SIG-M5 (cell line): ENCODE measurements around the gene FADS3.
"Not testable (repeated sequence)": the region's sequence is repeated elsewhere in the genome, so short reads cannot be mapped to it uniquely, and the experiment has no call there.

Experiments
- DNase-seq: peaks from one replicate; lab custom pipeline; 2025; lab: John Stamatoyannopoulos, UW

Gene FADS3

GRCh38 chr11:61898247-61898582, 6.9 kb upstream of the FADS3 start:
- DNase-seq = no peak

- DNase-seq = no peak
Measured at GRCh38 chr11:61897387-61898246, 6.3 kb upstream of the FADS3 start.

GRCh38 chr11:61896665-61897386, 5.5 kb upstream of the FADS3 start:
- DNase-seq = no peak

- DNase-seq = no peak
Measured at GRCh38 chr11:61895718-61896059, 4.3 kb upstream of the FADS3 start.

GRCh38 chr11:61895046-61895717, 3.8 kb upstream of the FADS3 start:
- no peak for DNase-seq

- no peak for DNase-seq
Measured at GRCh38 chr11:61893981-61894380, 2.6 kb upstream of the FADS3 start.

- no peak for DNase-seq
Measured at GRCh38 chr11:61892085-61892370, 683 bp upstream of the FADS3 start.

DNA sequence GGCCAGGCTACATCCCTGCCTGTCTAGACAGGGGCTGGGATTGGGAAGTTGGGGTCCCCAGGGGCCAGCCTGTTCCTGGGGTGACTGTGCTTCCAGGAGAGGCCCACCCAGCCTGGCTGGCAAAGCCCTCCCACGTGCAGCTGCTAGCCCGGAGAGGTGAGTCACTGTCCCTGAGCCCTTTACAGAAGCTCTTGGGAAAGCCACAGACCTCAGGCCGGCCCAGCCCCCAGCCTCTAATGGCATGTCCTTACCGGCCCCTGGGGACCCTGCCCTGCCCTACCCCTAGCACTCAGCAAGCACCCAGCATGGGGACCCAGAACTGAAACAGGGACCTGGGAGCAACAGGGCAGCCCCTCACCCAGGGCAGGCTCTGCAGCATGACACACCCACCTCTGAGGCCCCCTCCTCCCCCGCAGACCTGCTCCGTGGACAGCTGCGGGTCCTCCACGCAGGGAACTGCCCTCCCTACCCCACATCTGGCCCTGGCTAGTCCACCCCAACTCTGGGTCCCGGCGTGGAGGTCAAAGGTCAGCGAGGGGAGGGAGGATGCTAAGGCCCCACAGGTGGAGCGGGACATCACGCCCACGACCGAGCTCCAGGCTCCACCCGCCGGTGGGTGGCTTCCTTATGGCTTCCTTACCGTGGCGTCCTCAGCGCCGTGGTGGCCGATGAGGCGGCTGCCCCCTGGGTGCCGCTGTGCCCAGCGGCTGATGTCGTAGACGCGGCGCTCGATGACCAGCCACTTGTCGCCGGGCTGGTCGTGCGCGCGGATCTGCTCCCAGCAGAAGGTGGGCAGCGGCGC, 615 bp downstream of the FADS3 start:
- DNase-seq = no peak

GRCh38 chr11:61889831-61890230, 1.5 kb downstream of the FADS3 start:
- no peak for DNase-seq

- DNase-seq = no peak
Measured at GRCh38 chr11:61888590-61888989, 2.8 kb downstream of the FADS3 start.

DNA sequence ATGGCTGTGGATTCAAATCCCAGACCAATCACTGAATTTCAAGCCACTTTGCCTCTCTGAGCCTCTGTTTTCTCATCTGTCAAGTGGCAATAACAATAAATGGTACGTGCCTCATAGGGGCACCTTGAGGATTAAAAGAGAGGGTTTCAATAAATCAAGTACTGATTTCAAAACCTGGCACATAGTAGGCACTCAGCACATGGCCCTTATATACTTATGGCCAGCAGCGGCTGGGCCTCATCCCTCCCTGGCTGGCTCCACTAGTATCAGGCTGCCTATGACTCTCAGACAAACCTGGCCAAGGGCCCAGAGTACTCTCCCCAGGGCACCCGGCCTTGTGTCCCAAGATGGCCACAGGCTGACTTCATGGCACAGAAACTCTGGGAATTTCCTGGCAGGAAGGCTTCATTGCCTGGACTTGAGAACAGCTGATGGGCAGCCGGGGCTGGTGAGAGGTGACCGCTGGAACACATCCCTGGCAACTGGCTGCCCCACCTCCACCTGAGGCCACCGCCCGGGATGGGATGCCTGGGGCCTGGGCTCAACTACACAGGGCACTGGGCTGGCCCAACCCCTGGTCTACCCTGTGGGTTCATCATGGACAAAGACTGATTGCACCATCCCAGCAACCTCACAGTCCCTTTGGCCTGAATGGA, 3.4 kb downstream of the FADS3 start:
- no peak for DNase-seq

DNA sequence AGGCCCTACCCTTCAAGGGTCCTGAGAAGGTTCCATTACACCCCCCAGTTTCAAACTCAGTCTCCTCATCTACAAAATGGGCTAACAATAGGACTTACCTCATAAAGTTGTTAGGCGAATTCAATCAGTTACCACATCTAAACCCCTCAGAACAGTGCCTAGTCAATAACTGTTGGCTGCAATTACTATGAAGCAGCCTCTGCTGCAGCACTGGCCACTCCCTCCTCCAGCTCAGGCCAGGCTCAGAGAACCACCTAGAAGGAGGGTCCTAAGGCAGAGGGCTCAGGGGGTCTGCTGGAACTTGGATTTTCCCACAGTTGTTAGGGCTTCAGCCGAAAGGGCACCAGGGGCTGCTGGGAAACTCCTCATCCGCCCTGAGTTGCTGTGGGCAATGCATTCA, 4.7 kb downstream of the FADS3 start:
- DNase-seq = no peak

DNA sequence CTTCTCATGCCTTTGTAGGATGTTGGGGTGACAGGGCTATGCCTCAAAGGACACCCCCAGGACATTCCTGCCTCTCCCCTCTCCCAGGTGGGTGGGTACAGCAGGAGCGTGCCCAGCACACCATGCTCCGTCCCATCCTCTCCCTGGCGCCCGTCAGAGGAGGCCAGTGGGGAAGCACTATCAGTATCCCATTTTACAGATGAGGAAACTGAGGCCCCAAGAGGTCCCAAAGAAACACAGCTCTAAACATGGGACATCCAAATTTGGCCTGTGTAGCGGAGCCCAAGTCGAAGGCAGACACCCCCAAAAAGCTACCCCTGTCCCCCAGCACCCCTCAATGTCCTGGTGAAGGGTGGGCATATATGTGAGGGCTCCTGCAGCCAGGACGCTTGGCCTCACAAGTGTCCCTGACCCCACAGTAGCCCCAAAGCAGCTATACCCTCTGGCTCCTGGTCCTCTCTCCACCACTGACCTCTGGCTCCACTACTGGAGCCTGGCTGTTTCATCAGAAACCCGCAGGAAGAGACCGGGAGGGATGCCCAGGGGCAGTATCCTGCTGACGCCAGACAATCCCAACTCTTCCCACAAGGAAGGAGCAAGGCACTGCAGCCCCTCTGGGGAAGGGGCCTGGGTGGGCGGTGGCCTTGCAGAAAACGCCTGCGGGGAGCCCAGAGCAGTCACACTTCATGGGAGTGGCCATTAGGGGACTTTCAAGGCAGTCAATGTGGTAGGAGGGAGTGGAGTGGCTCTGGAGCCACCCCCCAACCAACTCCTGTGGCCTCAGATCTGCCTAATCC, 5.4 kb downstream of the FADS3 start:
- no peak for DNase-seq

GRCh38 chr11:61885166-61885778, 6.1 kb downstream of the FADS3 start:
- no peak for DNase-seq

DNA sequence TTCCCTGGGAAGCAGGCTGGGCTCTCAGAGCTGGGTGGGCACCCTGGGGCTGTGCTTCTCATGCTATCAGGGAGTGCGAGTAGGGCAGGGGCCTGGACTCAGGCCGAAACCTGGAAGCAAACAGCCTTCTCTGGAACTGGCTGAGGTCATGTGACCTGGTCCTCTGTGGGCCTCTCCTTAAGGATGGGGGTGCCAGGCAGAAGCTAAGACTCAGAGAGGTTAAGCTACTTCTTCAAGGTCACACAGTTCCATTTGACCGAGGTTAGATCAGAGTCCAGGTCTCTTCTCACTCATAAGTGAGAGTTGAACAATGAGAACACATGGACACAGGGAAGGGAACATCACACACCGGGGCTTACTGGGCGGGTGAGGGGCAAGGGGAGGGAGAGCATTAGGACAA, 7.4 kb downstream of the FADS3 start:
- no peak for DNase-seq

DNA sequence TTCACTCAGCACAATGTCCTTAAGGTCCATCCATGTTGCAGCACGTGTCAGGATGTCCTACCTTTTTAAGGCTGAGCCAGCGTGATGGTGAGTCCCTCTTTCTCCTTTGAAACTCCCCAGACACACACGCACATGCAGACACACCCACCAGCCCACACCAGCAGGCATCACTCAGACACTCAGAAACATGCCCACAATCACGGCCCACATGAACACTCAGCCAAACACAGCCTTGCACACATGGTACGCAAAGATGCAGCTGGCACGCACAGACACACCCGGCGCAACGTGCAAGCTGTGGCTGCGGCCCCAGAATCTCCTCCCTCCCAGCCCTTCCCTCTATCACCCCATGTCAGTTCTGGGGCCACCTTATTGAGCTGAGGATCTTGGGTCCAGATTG, 8.0 kb downstream of the FADS3 start:
- DNase-seq = no peak

- DNase-seq = no peak
Measured at GRCh38 chr11:61882879-61883278, 8.5 kb downstream of the FADS3 start.

DNA sequence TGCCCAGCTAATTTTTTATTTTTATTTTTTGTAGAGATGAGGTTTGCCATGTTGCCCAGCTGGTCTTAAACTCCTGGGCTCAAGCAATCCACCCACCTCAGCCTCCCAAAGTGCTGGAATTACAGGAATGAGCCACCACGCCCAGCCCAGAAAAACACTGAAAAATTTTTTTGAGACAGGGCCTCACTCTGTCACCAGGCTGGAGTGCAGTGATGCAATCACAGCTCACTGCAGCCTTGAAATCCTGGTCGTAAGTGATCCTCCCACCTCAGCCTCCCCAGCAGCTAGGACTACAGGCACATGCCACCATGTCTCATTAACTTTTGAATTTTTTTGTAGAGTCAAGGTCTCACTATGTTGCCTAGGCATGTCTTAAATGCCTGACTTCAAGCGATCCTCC, 9.1 kb downstream of the FADS3 start:
- not testable (repeated sequence) for DNase-seq

GRCh38 chr11:61881397-61881796, 9.9 kb downstream of the FADS3 start:
- no peak for DNase-seq

DNA sequence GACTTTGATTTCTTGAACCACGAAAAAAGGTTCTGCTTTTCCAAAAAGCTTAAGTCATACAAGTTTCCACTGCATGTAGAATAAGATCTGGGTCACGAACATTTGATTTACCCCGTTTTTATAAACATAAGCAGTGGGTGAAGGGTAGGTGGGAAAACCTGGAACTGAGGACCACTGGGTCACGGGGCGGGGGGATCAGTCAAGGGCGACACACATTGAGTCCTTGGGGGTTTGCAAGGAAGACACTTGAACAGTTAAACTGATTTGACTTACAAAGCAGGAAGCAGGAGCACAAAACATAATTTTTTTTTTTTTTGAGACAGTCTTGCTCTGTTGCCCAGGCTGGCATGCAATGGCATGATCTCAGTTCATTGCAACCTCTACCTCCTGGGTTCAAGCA, 10.9 kb downstream of the FADS3 start:
- DNase-seq = no peak

DNA sequence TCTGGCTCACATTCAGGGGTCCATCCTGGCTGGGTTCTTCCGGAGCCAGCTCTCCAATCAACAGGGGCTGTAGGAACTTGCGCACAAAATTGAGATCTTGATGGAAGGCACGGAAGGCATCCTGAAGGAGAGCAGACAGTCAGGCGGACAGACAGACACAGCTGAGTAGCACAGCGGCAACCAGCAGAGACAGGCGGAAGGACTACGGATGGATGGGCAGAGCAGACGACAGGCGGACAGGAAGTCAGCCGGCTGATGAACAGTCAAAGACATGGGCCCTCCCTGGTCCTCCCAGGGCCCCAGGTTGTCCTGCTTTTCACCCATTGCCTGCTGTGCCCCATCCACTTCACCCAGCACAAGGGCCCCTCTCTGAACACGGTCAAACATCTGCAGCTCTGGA, 11.3 kb downstream of the FADS3 start:
- DNase-seq = no peak
